H1 (cell line): ENCODE measurements around the gene MAN1C1. TPM values are rescaled to one million over a fixed set of nuclear protein-coding genes. Genes with fewer than 3 reads are reported as not detected.

Experiments
- CTCF ChIA-PET: fragments of 300-600 bp; sonication (Branson Sonifier 250); formaldehyde crosslinking; loops from one replicate; lab custom pipeline; 2021; ENCODE audit not compliant: partially characterized antibody; lab: Charles Lee
- POLR2A ChIA-PET: fragments of 300-600 bp; sonication (Branson Sonifier 250); formaldehyde crosslinking; loops from one replicate; lab custom pipeline; 2021; ENCODE audit warnings: inconsistent platforms; ENCODE audit not compliant: partially characterized antibody; lab: Charles Lee
- DNase-seq, 2 experiments: peaks; one replicate each; pipeline versions ENCODE4 v3.0.0 to v3.0.0-alpha.2; 2010 to 2022; ENCODE audit warnings: low spot score in 2 of 2, low read depth in 1 of 2, mixed read lengths in 1 of 2
- FAIRE-seq: peaks from 2 replicates; lab custom pipeline; 2011; peaks lifted over from hg19 to GRCh38; lab: Jason Lieb, UNC
- H2AFZ ChIP-seq: 2 replicates; pipeline ENCODE4 v1.8.1; 2012; ENCODE audit warnings: low read length, inconsistent platforms
- H2AK5ac ChIP-seq: 2 replicates; pipeline ENCODE4 v1.6.1; 2013; ENCODE audit warnings: low read depth, low read length
- H2BK120ac ChIP-seq: replicated peaks from 2 replicates; pipeline ENCODE3; 2013; ENCODE audit warnings: low read depth, low read length, inconsistent platforms
- H2BK12ac ChIP-seq: 2 replicates; pipeline ENCODE4 v1.6.1; 2013; ENCODE audit warnings: low read depth, low read length
- H2BK15ac ChIP-seq: 2 replicates; pipeline ENCODE4 v1.6.1; 2013; ENCODE audit warnings: low read length
- H2BK20ac ChIP-seq: 2 replicates; pipeline ENCODE4 v1.6.1; 2013; ENCODE audit warnings: low read length
- H2BK5ac ChIP-seq: 2 replicates; pipeline ENCODE4 v1.6.1; 2013; ENCODE audit warnings: low read depth, low read length
- H3K14ac ChIP-seq: 2 replicates; pipeline ENCODE4 v1.6.1; 2013; ENCODE audit warnings: inconsistent platforms; ENCODE audit not compliant: insufficient read length
- H3K18ac ChIP-seq: 2 replicates; pipeline ENCODE4 v1.6.1; 2013; ENCODE audit warnings: low read length; ENCODE audit errors: extremely low read depth
- H3K23ac ChIP-seq: 2 replicates; pipeline ENCODE4 v1.6.1; 2013; ENCODE audit warnings: inconsistent platforms; ENCODE audit not compliant: insufficient read length
- H3K23me2 ChIP-seq: 2 replicates; pipeline ENCODE4 v1.6.1; 2013; ENCODE audit warnings: low read depth, low read length
- H3K27ac ChIP-seq: 2 replicates; pipeline ENCODE4 v1.6.1; 2011; ENCODE audit warnings: low read depth, low read length, inconsistent platforms
- H3K27me3 ChIP-seq, 4 experiments: replicated peaks in 1 of 4; 1 replicate in 1 of 4; 2 replicates in 3 of 4; pipeline versions ENCODE4 v1.6.1 to v1.8.1; 2011 to 2013; ENCODE audit warnings: low read length in 3 of 4, mild to moderate bottlenecking in 3 of 4, inconsistent platforms in 2 of 4, mixed read lengths in 2 of 4, moderate library complexity in 1 of 4; ENCODE audit not compliant: control insufficient read depth in 3 of 4, insufficient read depth in 3 of 4; ENCODE audit errors: extremely low read depth in 1 of 4
- H3K36me3 ChIP-seq, 4 experiments: 2 replicates each; pipeline versions ENCODE4 v1.6.1 to v1.8.1; 2011 to 2013; ENCODE audit warnings: mild to moderate bottlenecking in 4 of 4, low read length in 3 of 4, moderate library complexity in 2 of 4, control low read depth in 1 of 4, inconsistent platforms in 1 of 4; ENCODE audit not compliant: insufficient read depth in 4 of 4, control insufficient read depth in 2 of 4
- H3K4ac ChIP-seq: replicated peaks from 2 replicates; pipeline ENCODE3; 2013; ENCODE audit warnings: low read length, low read depth, mixed read lengths, inconsistent platforms; ENCODE audit not compliant: insufficient read length
- H3K4me1 ChIP-seq, 4 experiments: replicated peaks in 1 of 4; 1 replicate in 1 of 4; 2 replicates in 3 of 4; pipeline versions ENCODE4 v1.6.1 to v1.8.1; 2011 to 2013; ENCODE audit warnings: low read length in 3 of 4, inconsistent platforms in 2 of 4, mixed read lengths in 1 of 4; ENCODE audit not compliant: insufficient read depth in 4 of 4, control insufficient read depth in 3 of 4
- H3K4me2 ChIP-seq, 2 experiments: 2 replicates each; pipeline versions ENCODE4 v1.6.1 to v1.8.1; 2011 to 2013; ENCODE audit warnings: low read depth in 2 of 2, low read length in 2 of 2, control low read depth in 1 of 2, inconsistent platforms in 1 of 2, mild to moderate bottlenecking in 1 of 2; ENCODE audit not compliant: insufficient read depth in 1 of 2
- H3K4me3 ChIP-seq, 4 experiments: fragments of 200-600, 300-600 bp in 1 of 4; sonication (generic), shearing (Covaris generic), sonication (Bioruptor Twin) in 1 of 4; 2 replicates each; pipeline versions ENCODE4 v1.5.1 to v1.8.1; 2011 to 2016; ENCODE audit warnings: low read length in 4 of 4, low read depth in 3 of 4, control low read depth in 2 of 4, inconsistent platforms in 2 of 4, mild to moderate bottlenecking in 2 of 4, mixed read lengths in 1 of 4, moderate library complexity in 1 of 4; ENCODE audit not compliant: insufficient read depth in 2 of 4; ENCODE audit errors: extremely low read depth in 1 of 4
- H3K56ac ChIP-seq: replicated peaks from 2 replicates; pipeline ENCODE3; 2013; ENCODE audit warnings: low read depth, mild to moderate bottlenecking, mixed read lengths, low read length, inconsistent platforms; ENCODE audit not compliant: insufficient read length
- H3K79me1 ChIP-seq: 2 replicates; pipeline ENCODE4 v1.6.1; 2013; ENCODE audit warnings: low read depth, low read length, control low read depth
- H3K79me2 ChIP-seq, 2 experiments: 2 replicates each; pipeline versions ENCODE4 v1.6.1 to v1.8.1; 2012 to 2013; ENCODE audit warnings: low read length in 2 of 2, mild to moderate bottlenecking in 2 of 2, inconsistent platforms in 1 of 2; ENCODE audit not compliant: insufficient read depth in 2 of 2, control insufficient read depth in 1 of 2
- H3K9ac ChIP-seq, 4 experiments: replicated peaks in 1 of 4; 1 replicate in 1 of 4; 2 replicates in 3 of 4; pipeline versions ENCODE4 v1.6.1 to v1.8.1; 2011 to 2013; ENCODE audit warnings: low read depth in 3 of 4, low read length in 3 of 4, control low read depth in 2 of 4, mild to moderate bottlenecking in 2 of 4, moderate library complexity in 2 of 4, inconsistent platforms in 1 of 4; ENCODE audit errors: extremely low read depth in 1 of 4
- H3K9me3 ChIP-seq, 2 experiments: 2 replicates each; pipeline versions ENCODE4 v1.6.1 to v1.8.1; 2012 to 2013; ENCODE audit warnings: mild to moderate bottlenecking in 2 of 2, moderate library complexity in 2 of 2, control low read depth in 1 of 2, inconsistent platforms in 1 of 2, low read depth in 1 of 2, low read length in 1 of 2, mixed read lengths in 1 of 2; ENCODE audit not compliant: insufficient read depth in 2 of 2
- H4K20me1 ChIP-seq, 2 experiments: replicated peaks in 1 of 2; 2 replicates each; pipeline versions ENCODE3 to v1.8.1; 2011 to 2013; ENCODE audit warnings: inconsistent platforms in 2 of 2, low read length in 2 of 2, mild to moderate bottlenecking in 1 of 2; ENCODE audit not compliant: insufficient read depth in 2 of 2, control insufficient read depth in 1 of 2
- H4K5ac ChIP-seq: 2 replicates; pipeline ENCODE4 v1.6.1; 2013; ENCODE audit warnings: low read length, low read depth, mixed read lengths, inconsistent platforms; ENCODE audit not compliant: insufficient read length
- H4K8ac ChIP-seq: 2 replicates; pipeline ENCODE4 v1.8.0; 2013; ENCODE audit warnings: mild to moderate bottlenecking, moderate library complexity, low read length, inconsistent platforms; ENCODE audit not compliant: insufficient read depth; ENCODE audit errors: extremely low read depth
- H4K91ac ChIP-seq: replicated peaks from 2 replicates; pipeline ENCODE3; 2013; ENCODE audit warnings: low read length, mixed read lengths, inconsistent platforms; ENCODE audit not compliant: insufficient read length
- ATF2 ChIP-seq: IDR thresholded peaks from 2 replicates; pipeline ENCODE4 v1.6.1; 2012; ENCODE audit warnings: low read length, inconsistent platforms
- CBX8 ChIP-seq: fragments of 300-800, 300-1000 bp; sonication (generic); IDR thresholded peaks from 2 replicates; pipeline ENCODE4 v1.7.1; 2016; ENCODE audit warnings: low read depth, low read length, borderline replicate concordance
- CEBPB ChIP-seq: IDR thresholded peaks from 2 replicates; pipeline ENCODE4 v1.6.1; 2012; ENCODE audit warnings: low read depth, low read length
- CHD2 ChIP-seq: IDR thresholded peaks from 2 replicates; pipeline ENCODE4 v1.6.1; 2012; ENCODE audit warnings: low read length, improper control_type of control experiment
- CTBP2 ChIP-seq: IDR thresholded peaks from 2 replicates; pipeline ENCODE4 v1.7.0; 2011; ENCODE audit warnings: borderline replicate concordance, mild to moderate bottlenecking, moderate library complexity, mixed read lengths, low read length; ENCODE audit not compliant: insufficient read depth, insufficient read length
- JUN ChIP-seq: IDR thresholded peaks from 2 replicates; pipeline ENCODE4 v1.6.1; 2011; ENCODE audit warnings: low read depth, mild to moderate bottlenecking, improper control_type of control experiment, low read length
- JUND ChIP-seq: IDR thresholded peaks from 2 replicates; pipeline ENCODE4 v1.6.1; 2011; ENCODE audit warnings: mild to moderate bottlenecking, improper control_type of control experiment, low read length
- POLR2A ChIP-seq, 2 experiments: IDR thresholded peaks; 1 replicate in 1 of 2; 2 replicates in 1 of 2; pipeline ENCODE4 v1.6.1; 2011; ENCODE audit warnings: low read depth in 2 of 2, low read length in 2 of 2, mild to moderate bottlenecking in 2 of 2; ENCODE audit errors: control extremely low read depth in 1 of 2
- RAD21 ChIP-seq, 2 experiments: IDR thresholded peaks in 1 of 2; conservative IDR thresholded peaks in 1 of 2; 2 replicates each; pipeline ENCODE4 v1.6.1; 2011; ENCODE audit warnings: low read depth in 2 of 2, low read length in 2 of 2, improper control_type of control experiment in 1 of 2, inconsistent platforms in 1 of 2, mild to moderate bottlenecking in 1 of 2, moderate library complexity in 1 of 2
- SIN3A ChIP-seq, 2 experiments: IDR thresholded peaks in 1 of 2; conservative IDR thresholded peaks in 1 of 2; 2 replicates each; pipeline ENCODE4 v1.6.1; 2011 to 2012; ENCODE audit warnings: low read length in 2 of 2, improper control_type of control experiment in 1 of 2, low read depth in 1 of 2, mild to moderate bottlenecking in 1 of 2
- SIX5 ChIP-seq: IDR thresholded peaks from 2 replicates; pipeline ENCODE4 v1.6.1; 2011; ENCODE audit warnings: mild to moderate bottlenecking, low read depth, low read length
- WGBS, 2 experiments: shearing (Covaris generic) in 1 of 2; methylation state at CpG; one replicate each; pipeline versions ENCODE4 v1.1.6 to v1.1.7; 2013 to 2015; ENCODE audit warnings: low lambda C conversion rate in 2 of 2, mixed read lengths in 2 of 2, inconsistent platforms in 1 of 2, low coverage in 1 of 2, missing lambda C conversion rate in 1 of 2; ENCODE audit not compliant: insufficient replicate concordance in 2 of 2, insufficient coverage in 1 of 2, insufficient read length in 1 of 2; ENCODE audit errors: extremely low coverage in 1 of 2, missing lambda C conversion rate in 1 of 2; 5-methylcytosine and 5-hydroxymethylcytosine counted together
- polyA plus RNA-seq, 7 experiments: library from polyadenylated mRNA; depleted of rRNA in 3 of 7; stranded (reverse) in 5 of 7; unstranded in 2 of 7; fragments of >200 nt in 5 of 7; fragments of 200-250 nt in 2 of 7; gene quantifications; 1 replicate in 5 of 7; 2 replicates in 1 of 7; 4 replicates in 1 of 7; pipeline versions ENCODE4 v1.2.1 to v1.2.3, GENCODE V29; 2011 to 2013; ENCODE audit warnings: missing spikeins in 2 of 7, mixed read lengths in 2 of 7
- total RNA-seq: library from RNA; stranded (reverse); fragmentation: NEBNext Ultra II Directional; extraction: Animal tissue kit (Norgen Biotek cat#: 25700); gene quantifications from 2 replicates; pipeline ENCODE4 v1.2.1, GENCODE V29; 2021

MAN1C1 gene
- total and polyA plus RNA-seq, 2 of the 8 experiments (the other 6 are each of a cell fraction or from before 2014, with no cell fraction given): 7.8 to 15.2 TPM

DNA sequence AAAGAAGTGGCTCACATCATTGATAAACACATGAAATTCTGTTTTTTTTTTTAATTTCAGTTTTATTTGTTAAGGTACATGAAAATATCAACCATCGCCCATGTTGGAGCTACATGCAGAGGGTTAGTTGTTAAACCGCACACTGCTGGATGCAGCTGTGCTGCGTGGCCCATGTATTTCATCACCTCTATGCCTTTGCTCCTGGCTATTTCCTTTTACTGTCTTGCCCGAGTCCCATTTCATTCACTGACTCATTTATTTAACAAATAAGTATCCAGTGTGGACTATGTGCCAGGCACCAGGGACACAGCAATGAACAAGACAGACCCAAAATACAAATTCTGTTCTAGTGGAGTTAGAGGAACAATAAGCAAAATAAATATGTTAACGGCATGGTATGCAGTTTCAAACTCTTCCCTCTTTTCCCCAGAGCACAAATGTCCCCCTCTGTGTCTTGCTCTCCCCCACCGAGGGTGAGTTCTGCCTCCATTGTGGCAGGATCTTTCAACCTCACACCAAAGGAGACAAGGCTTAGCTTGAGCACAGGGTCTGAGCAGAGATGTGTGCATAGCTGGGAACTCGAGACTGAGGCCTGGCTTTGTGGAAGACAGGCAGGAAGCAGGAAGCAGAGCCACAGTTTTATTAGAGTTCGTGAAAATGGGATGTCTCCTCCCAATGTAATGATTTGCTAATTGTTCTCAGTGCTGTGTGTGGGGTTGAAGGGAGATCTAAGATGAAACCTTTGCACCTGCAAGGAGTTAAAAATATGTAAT, 44.6 kb downstream of the MAN1C1 start:
- Histone ChIP-seq H3K79me1 (no peaks in the 10 kb centered on the region), H3K27ac (no peak overlapping the region; the same call in 1 of the 2 replicates), H3K27me3 (no peaks in the 10 kb centered on the region), H2BK12ac (no peak overlapping the region), H3K4me2 (no peak overlapping the region; a peak in 1 of 4 replicates), H3K56ac (no peak overlapping the region), H2BK120ac (no peak overlapping the region), H2BK15ac (no peak overlapping the region), H4K5ac (no peak overlapping the region), H4K20me1 (no peaks in the 10 kb centered on the region), H3K4me1 (peaks cover 0 to 10% (median 4%) of the 10 kb centered on the region in 4 experiments; a peak in 4 of 7 replicates), H3K9ac (no peak overlapping the region), H3K79me2 (no peaks in the 10 kb centered on the region), H3K36me3 (no peaks in the 10 kb centered on the region), H3K18ac (no peak overlapping the region), H4K91ac (peak overlapping the region; percentile 50), H4K8ac (no peak overlapping the region), H3K23ac (no peak overlapping the region), H3K14ac (no peak overlapping the region), H2BK5ac (no peak overlapping the region), H3K4me3 (no peak overlapping the region), H3K23me2 (no peaks in the 10 kb centered on the region), H2BK20ac (peak overlapping the region; percentile 11; the same call in 1 of the 2 replicates), H2AK5ac (no peak overlapping the region), H3K9me3 (no peaks in the 10 kb centered on the region), H2AFZ (no peak overlapping the region), H3K4ac (no peak overlapping the region)
- CTCF ChIA-PET: interaction anchor here (0.7 to 2.1 kb wide), 7 partner anchors 34 to 141 kb away, joined by 3 to 9 read pairs (median 3); no protein-coding TSS in a partner anchor
- FAIRE-seq (no peak), DNase-seq (no peak)
- 78% methylated on average over 8 of the region's 8 CpGs; no CpG with 5 or more reads in 1 of the 2 experiments for WGBS, 2 experiments
- POLR2A ChIA-PET: no interaction called here
- TF ChIP-seq POLR2A (IDR thresholded peaks at IDR 0.05; ENCODE audit: control extremely low read depth in 1 of 2, low read depth in 2 of 2, low read length in 2 of 2): no peak
- TF ChIP-seq CBX8: no peak
- TF ChIP-seq CHD2: no peak
- TF ChIP-seq JUN: no peak
- TF ChIP-seq SIX5: no peak
- TF ChIP-seq CEBPB: no peak
- TF ChIP-seq RAD21 (IDR thresholded peaks at IDR 0.05 in 1 of 2, conservative IDR thresholded peaks at IDR 0.05 in 1 of 2; ENCODE audit: low read depth in 2 of 2, low read length in 2 of 2): no peak
- no peak for TF ChIP-seq CTBP2
- TF ChIP-seq SIN3A (conservative IDR thresholded peaks at IDR 0.05 in 1 of 2, IDR thresholded peaks at IDR 0.05 in 1 of 2; ENCODE audit: low read depth in 1 of 2, low read length in 2 of 2): no peak
- TF ChIP-seq ATF2: no peak
- no peak for TF ChIP-seq JUND
